Esophagus squamous epithelium (tissue), 4 donors: ENCODE results near the gene PRRT3.
A peak's percentile ranks its signal among the peaks of the same experiment; 100 is the strongest.

Experiments
- CTCF ChIP-seq, 6 experiments: fragments of 450-650 bp in 4 of 6; fragments of 200-600 bp in 2 of 6; sonication (generic) in 2 of 6; IDR thresholded peaks; one replicate each; pipeline ENCODE4 v1.5.1; 2016 to 2019; ENCODE audit warnings: antibody characterized with exemption in 6 of 6, mild to moderate bottlenecking in 4 of 6, moderate library complexity in 4 of 6
- POLR2A ChIP-seq, 4 donors: fragments of 450-650 bp; IDR thresholded peaks; one replicate each; pipeline ENCODE4 v1.6.1; 2017; ENCODE audit warnings: antibody characterized with exemption in 4 of 4, mild to moderate bottlenecking in 4 of 4, moderate library complexity in 3 of 4

DNA sequence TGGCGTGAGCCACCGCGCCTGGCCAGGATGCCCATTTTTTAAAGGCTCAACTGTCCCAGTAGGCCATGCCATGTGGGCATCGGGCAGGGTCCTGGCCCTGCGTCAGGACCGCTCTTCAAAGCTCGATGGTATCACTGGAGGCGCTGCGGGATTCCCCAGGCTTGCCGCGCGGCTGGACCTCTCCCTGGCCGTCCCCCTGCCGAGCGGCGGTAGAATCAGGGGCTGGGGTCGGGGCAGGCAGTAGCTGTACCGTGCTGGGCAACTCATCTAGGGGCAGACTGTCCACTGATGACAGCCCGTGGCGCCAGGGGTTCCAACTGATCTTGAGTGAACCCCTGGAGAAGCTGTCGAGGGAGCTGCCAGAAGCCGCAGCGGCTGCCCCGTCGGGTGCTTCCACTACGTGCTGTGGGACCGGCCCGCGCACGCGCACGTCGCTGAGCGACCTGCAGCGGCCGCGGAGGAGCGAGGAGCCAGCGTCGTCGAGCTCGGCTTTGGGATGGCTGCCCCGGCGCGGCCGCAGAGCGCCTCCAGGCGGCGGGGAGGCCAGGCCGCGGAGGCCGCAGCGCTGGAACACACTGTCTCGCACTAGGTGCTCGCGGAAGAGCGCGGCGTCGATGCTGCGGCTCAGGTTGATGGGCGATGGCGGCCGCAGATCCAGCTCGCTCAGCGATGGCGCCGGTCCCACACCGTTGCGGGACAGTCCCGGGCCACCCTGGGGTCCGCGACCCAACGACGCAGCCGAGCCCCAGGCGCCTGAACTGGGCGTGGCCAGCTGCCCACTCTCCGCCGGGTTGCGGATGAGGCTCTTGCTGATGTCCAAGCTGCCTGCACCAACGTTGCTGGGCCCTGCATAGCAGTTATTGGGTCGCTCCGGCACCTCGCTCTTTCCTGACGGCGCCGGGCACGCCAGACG, 5.8 kb downstream of the PRRT3 start:
- peak; percentile 54 to 88 (median 78) for TF ChIP-seq CTCF (IDR thresholded peaks at IDR 0.05)
- TF ChIP-seq POLR2A (IDR thresholded peaks at IDR 0.05): peak in 2 of 4 donors; percentile 52 to 62
